ENCODE results near the gene FGF8.
A peak's percentile ranks its signal among the peaks of the same experiment; 100 is the strongest.
"Not testable (repeated sequence)": the region's sequence is repeated elsewhere in the genome, so short reads cannot be mapped to it uniquely, and the experiment has no call there.

The FGF8 gene

GRCh38 chr10:101775273-101776160, at the start of gene FGF8:
Gene FGF8, minus strand, starts transcription at chr10:101776114. Its CDS starts 214 bp downstream, at chr10:101775900.
- no peak for DNase-seq

GRCh38 chr10:101824736-101825135, 48.8 kb upstream of the FGF8 start:
- DNase-seq, result no peak

DNA sequence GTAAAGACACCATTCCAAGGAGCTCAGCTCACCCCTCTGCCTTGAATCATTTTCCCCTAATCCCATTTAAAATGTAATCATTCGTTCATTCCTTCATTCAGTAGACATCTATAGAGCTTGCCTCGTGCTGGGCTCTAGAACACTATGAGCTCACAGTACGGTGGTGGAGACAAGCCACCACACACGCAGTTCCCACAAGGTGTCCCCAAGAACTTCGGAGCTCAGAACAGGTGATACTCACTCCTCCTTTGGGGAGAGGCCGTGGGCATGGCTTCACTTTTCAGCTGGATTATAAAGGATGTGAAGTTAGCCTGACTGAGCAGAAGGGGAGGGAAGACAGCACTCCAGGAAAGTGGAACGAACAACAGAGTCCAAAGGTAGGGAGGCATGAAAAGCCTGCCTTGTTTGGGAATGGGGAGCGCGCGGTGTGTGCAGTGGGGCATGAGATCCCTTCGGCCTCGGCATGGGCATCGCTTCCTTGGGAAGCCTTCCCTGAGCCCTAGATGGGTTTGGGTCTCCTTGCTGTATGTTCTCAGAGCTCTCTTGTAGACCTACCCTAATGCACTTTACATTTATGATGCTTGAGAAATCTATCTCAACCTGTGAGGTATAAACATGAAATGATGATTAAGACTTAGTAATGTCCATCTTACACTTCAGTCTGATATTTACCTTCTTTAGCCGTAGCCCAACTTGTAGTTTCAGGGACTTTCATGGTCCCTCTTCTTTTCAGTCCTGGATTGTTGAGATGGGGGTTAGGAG, 43.1 kb upstream of the FGF8 start:
- no peak for DNase-seq

- peak; percentile 99 for DNase-seq
Measured at GRCh38 chr10:101818119-101818871, 42.4 kb upstream of the FGF8 start, which contains the start of gene OGA. Gene OGA, minus strand, starts transcription at chr10:101818444. Its CDS starts 422 bp downstream, at chr10:101818022.

DNA sequence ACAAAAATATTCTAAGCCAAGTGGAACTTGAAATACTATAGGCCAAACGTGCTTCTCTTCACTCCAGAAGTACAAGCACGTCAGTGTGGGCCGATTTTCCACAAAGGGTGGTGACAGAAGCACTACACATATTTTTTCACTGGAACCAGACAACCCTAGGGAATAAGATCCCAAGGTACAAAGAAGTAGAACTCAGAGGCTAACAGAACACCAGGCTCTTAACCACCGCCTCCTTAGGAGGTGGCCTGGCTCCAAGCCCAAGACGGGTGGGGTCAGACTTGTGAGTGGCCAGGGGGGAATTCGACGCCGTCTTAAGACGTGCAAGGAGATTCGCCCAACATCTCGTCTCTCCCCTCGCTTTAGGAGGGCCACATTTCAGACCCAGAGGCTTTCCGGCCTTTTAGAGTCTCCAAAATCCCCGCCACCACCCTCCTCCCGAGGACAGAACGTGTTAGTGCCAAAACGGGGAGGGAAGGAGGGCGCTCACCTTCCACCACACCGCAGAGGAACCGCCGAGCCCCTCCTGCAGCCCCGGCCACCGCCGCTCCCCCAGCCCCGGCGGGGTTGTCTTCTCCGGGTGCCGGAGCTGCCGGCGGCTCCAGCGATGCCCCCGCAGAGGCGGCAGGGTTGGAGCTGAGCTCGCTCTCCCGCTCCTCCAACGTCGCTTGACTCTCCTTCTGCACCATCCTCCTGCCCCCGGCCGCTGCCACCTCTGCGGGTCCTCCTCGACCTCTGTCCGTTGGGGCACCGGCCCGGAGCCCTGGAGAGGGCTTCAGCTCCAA, 41.6 kb upstream of the FGF8 start:
- DNase-seq, result peak; percentile 35

DNA sequence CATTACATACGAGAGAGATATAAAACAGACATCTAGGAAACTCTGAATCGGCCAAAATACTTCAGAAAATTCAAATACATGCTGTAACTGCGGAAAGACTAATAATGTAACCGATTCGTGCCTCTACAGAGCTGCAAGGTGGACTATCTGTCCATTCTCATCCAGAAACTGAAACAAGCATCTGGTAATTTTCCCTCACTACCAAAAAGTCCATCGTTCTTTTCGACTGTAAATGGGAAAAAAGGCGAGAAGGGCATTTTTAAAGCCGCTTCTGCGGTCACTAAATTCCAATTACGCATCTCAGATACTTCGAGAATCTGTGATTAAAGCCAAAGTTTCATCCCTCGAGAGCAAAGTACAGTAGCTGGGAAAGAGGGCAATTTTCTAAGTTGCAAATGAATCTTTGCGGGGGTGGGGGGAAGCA, 41.0 kb upstream of the FGF8 start:
- DNase-seq, result no peak

DNA sequence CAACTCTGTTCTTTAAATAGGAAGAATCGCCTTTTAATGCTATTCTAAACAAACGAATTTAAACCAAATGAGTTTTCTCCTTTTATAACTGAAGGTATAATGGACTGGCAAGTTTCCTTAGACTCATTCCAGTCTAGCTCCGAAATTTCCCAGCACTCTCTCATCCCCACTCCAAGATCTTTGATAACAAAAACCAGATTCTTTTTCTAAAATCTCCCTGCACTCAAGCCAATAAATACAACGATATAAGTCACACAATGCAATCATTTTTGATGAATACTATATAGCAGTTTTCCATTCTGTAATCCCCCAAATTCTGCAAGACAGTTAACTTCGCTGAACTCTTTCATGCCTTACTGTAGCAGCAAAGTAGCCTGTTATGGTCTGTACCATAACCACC, 40.5 kb upstream of the FGF8 start:
- no peak for DNase-seq

- no peak for DNase-seq
Measured at GRCh38 chr10:101814466-101815071, 38.7 kb upstream of the FGF8 start.

- no peak for DNase-seq
Measured at GRCh38 chr10:101812606-101813005, 36.7 kb upstream of the FGF8 start.

GRCh38 chr10:101807158-101807557, 31.2 kb upstream of the FGF8 start:
- DNase-seq, result no peak

GRCh38 chr10:101803511-101803910, 27.6 kb upstream of the FGF8 start:
- no peak for DNase-seq

DNA sequence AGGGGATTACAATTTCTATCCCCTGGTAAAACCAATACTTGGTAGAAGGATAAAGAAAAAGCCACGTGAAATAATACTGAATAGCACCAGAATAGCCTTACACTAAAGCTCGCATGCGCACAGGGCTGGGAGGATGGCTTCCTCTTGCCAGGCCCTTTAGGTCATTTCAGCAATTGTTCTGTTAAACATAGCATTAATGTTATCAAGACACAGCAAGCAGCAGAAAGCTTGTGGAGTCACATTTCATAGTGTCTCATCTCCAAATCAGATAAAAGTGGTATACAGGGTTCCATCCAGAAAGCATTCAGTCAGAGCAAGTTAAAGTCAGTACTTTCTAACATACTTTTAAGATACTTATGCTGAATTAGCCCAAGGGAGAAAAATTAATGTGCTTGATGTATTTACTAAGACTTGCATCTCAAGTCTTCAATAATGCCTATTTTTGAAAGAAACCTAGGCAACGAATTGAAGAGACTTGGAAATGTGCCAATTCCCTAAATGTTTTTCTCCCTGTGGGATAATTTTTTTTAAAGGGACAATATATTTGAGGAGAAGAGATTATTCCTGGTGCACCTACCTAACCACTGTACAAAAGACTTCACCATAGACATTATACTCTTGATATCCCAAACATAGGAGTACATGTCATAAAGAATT, 21.6 kb upstream of the FGF8 start:
- no peak for DNase-seq

GRCh38 chr10:101793526-101793925, 17.6 kb upstream of the FGF8 start:
- DNase-seq, result no peak

DNA sequence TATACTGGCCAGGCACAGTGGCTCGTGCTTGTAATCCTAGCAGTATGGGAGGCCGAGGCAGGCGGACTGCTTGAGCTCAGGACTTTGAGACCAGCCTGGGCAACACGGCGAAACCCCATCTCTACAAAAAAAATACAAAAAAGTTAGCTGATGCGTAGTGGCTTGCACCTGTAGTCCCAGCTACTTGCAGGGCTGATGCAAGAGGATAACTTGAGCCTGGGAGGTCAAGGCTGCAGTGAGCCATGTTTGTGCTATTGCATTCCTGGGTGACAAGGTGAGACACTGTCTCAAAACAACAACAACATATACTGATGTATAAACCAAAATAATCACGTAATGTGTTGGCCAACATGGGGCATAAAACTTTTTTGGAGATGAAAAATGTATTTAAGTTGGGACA, 13.8 kb upstream of the FGF8 start:
- DNase-seq, result no peak

GRCh38 chr10:101789231-101789630, 13.3 kb upstream of the FGF8 start:
- not testable (repeated sequence) for DNase-seq

DNA sequence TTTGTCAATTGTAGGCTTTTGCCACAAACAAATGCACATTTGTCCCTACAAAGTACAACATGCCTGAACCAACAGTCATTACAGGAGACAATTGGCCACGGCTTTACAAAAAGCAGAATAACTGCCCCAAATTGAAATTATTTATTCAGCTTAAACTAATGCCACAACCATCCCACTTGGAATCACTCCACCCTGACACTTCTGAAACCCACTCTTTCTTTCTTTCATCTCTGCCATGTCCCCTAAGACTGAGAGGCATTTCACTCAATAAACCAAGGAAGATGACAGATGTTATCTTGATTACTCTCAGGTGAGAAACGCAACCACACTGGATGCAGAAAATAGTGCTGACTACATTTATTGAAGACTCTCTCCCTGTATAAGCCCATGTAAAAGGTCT, 9.9 kb upstream of the FGF8 start:
- DNase-seq, result no peak

GRCh38 chr10:101784558-101784957, 8.6 kb upstream of the FGF8 start:
- no peak for DNase-seq

DNA sequence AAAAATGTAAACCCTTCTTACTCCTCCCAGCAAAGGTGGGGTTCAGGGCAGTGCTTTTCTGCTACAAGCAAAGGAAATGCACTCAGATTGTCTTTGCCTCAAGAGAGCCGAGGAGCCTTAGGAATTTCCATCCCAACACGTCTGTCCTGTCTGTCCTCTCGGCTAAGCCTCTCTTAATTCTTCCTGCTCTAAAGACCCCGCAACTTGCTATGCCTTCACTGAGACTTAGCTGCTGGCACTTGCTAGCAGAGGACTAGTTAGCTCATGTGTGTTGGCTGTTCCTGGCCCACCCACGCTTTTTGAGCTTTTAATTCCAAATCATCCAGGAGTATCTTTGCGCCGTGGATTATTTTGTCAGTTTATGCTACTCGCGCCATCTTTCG, 7.8 kb upstream of the FGF8 start:
- DNase-seq, result no peak

DNA sequence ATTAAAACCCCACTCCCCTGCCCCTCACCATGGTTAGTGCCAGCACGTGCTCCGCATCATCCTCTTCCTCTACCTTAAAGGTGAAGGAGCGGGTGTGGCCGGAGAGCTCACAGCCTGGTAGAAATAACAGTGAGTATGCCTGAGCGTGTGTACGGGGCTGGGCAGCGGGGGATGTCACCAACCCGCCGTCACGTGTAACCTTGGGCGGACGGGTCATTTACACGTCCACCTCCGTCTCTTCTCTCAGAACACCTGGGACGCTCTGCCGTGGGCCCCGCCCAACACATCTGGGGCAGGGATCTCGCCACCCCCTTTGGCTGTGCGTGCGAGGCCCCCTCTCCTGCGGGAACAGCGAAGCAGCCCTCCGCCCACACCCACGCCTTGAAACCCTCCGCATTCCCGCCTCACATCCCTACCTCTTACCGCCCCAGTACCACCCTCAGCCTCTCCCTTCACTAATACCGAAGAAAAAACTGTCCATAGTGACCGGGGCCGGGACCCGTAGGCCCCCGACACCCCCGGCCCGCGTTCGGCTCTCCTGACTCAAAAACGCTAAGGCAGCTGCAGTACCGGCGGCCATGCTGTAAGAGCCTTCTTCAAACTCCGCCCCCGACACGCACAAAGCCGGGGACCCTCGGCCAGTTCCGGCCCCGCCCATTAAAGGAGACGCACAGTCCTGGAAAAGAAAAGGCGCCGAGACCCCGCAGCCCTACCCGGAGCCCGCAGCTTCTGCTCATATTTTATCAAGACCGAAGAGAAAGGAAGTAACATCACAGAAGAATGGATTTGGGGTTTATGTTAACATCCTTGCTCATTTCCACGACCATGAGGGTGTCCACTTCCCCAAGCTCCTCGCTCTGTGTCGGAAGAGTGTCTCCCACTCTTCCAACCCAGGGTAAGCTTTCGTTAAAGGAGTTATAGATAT, 7.2 kb upstream of the FGF8 start, which contains the start of gene NPM3:
NPM3 (minus strand) TSS at position 636 of the 925 bp plus-strand sequence; CDS start at position 580, 56 bp downstream.
- DNase-seq, result peak; percentile 81
